ENCODE data around the gene C6orf132.

- TF ChIP-seq, protein P1, sequence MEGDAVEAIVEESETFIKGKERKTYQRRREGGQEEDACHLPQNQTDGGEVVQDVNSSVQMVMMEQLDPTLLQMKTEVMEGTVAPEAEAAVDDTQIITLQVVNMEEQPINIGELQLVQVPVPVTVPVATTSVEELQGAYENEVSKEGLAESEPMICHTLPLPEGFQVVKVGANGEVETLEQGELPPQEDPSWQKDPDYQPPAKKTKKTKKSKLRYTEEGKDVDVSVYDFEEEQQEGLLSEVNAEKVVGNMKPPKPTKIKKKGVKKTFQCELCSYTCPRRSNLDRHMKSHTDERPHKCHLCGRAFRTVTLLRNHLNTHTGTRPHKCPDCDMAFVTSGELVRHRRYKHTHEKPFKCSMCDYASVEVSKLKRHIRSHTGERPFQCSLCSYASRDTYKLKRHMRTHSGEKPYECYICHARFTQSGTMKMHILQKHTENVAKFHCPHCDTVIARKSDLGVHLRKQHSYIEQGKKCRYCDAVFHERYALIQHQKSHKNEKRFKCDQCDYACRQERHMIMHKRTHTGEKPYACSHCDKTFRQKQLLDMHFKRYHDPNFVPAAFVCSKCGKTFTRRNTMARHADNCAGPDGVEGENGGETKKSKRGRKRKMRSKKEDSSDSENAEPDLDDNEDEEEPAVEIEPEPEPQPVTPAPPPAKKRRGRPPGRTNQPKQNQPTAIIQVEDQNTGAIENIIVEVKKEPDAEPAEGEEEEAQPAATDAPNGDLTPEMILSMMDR (IDR thresholded peaks at IDR 0.05 in 4 of 5, conservative IDR thresholded peaks at IDR 0.05 in 1 of 5) = no peak
- TF ChIP-seq POLR2A (IDR thresholded peaks at IDR 0.05) = no peak
Measured at GRCh38 chr6:42101186-42101657, 41.2 kb downstream of the C6orf132 start.
